DLD1 (cell line): ENCODE results near the gene CFAP52.
"Not testable (repeated sequence)": the region's sequence is repeated elsewhere in the genome, so short reads cannot be mapped to it uniquely, and the experiment has no call there.

Source experiments
- in situ Hi-C: cut with HindIII; loops from 2 replicates; pipeline ENCODE4 v1.10.0; 2017; ENCODE audit warnings: low sequenced_read_pairs

CFAP52 gene

GRCh38 chr17:9644910-9645751 lies 68.7 kb downstream of the CFAP52 start, which contains the start of gene USP43:
Gene USP43, plus strand, starts transcription at chr17:9645517. Its CDS starts 116 bp downstream, at chr17:9645633.
- in situ Hi-C loops, result no loop called here

- in situ Hi-C loops, result no loop called here
These were observed 69.6 kb downstream of the CFAP52 start for GRCh38 chr17:9645851-9646545.

- in situ Hi-C loops, result no loop called here
These were observed 70.1 kb downstream of the CFAP52 start for GRCh38 chr17:9646546-9646885.

GRCh38 chr17:9647014-9647413 lies 70.6 kb downstream of the CFAP52 start:
- in situ Hi-C loops, result no loop called here

- in situ Hi-C loops, result no loop called here
These were observed 72.2 kb downstream of the CFAP52 start for GRCh38 chr17:9648521-9649110.

GRCh38 chr17:9658593-9659211 lies 82.3 kb downstream of the CFAP52 start:
- in situ Hi-C loops, result no loop called here

- in situ Hi-C loops, result no loop called here
These were observed 84.6 kb downstream of the CFAP52 start for GRCh38 chr17:9661027-9661426.

- in situ Hi-C loops, result not testable (repeated sequence)
These were observed 87.1 kb downstream of the CFAP52 start for GRCh38 chr17:9663511-9663910.

GRCh38 chr17:9666461-9667050 lies 90.1 kb downstream of the CFAP52 start:
- in situ Hi-C loops, result no loop called here

- in situ Hi-C loops, result no loop called here
These were observed 92.1 kb downstream of the CFAP52 start for GRCh38 chr17:9668517-9668916.

GRCh38 chr17:9669551-9670008 lies 93.1 kb downstream of the CFAP52 start:
- in situ Hi-C loops, result no loop called here

- in situ Hi-C loops, result no loop called here
These were observed 94.2 kb downstream of the CFAP52 start for GRCh38 chr17:9670596-9670995.

- in situ Hi-C loops, result no loop called here
These were observed 95.1 kb downstream of the CFAP52 start for GRCh38 chr17:9671559-9671958.

- in situ Hi-C loops, result no loop called here
These were observed 95.8 kb downstream of the CFAP52 start for GRCh38 chr17:9672266-9672665.

- in situ Hi-C loops, result no loop called here
These were observed 96.2 kb downstream of the CFAP52 start for GRCh38 chr17:9672691-9673090.

GRCh38 chr17:9676084-9676483 lies 99.6 kb downstream of the CFAP52 start:
- in situ Hi-C loops, result no loop called here

- in situ Hi-C loops, result no loop called here
These were observed 100.4 kb downstream of the CFAP52 start for GRCh38 chr17:9676820-9677310.

GRCh38 chr17:9677411-9677810 lies 101.0 kb downstream of the CFAP52 start:
- in situ Hi-C loops, result no loop called here

- in situ Hi-C loops, result no loop called here
These were observed 101.5 kb downstream of the CFAP52 start for GRCh38 chr17:9677896-9678295.

- in situ Hi-C loops, result no loop called here
These were observed 108.6 kb downstream of the CFAP52 start for GRCh38 chr17:9684955-9685621.
